OCI-LY3 (cell line): Measurements from ENCODE around the gene ANKRD6.

Source experiments
- CTCF ChIP-seq: fragments of 200-600, 300-600 bp; sonication (generic); IDR thresholded peaks from 2 replicates; pipeline ENCODE4 v1.5.1; 2014; ENCODE audit warnings: antibody characterized with exemption, low read length, low read depth
- EZH2phosphoT487 ChIP-seq: fragments of 200-600 bp; shearing (Covaris generic); IDR thresholded peaks from 2 replicates; pipeline ENCODE4 v1.6.1; 2018; ENCODE audit warnings: antibody characterized with exemption, mixed run types, low read depth

- TF ChIP-seq CTCF (no peak), EZH2phosphoT487 (no peak)
These were observed 68.3 kb downstream of the ANKRD6 start for GRCh38 chr6:89501222-89501621.
